Keratinocyte (primary cell): ENCODE results near the gene FUCA1.

Experiments
- EZH2 ChIP-seq: IDR thresholded peaks from one replicate; pipeline ENCODE4 v1.6.1; 2012; ENCODE audit warnings: inconsistent platforms, mild to moderate bottlenecking, low read length, moderate library complexity
- TF ChIP-seq, protein P1 (sequence below), 3 experiments: IDR thresholded peaks in 1 of 3; conservative IDR thresholded peaks in 1 of 3; optimal IDR thresholded peaks in 1 of 3; 2 replicates in 2 of 3; 3 replicates in 1 of 3; pipeline versions ENCODE3 to v1.5.1; 2011; ENCODE audit warnings: low read length in 3 of 3, mild to moderate bottlenecking in 3 of 3, moderate library complexity in 2 of 3, control low read depth in 1 of 3, inconsistent platforms in 1 of 3; ENCODE audit not compliant: insufficient read depth in 2 of 3; ENCODE audit errors: extremely low read depth in 1 of 3

DNA sequence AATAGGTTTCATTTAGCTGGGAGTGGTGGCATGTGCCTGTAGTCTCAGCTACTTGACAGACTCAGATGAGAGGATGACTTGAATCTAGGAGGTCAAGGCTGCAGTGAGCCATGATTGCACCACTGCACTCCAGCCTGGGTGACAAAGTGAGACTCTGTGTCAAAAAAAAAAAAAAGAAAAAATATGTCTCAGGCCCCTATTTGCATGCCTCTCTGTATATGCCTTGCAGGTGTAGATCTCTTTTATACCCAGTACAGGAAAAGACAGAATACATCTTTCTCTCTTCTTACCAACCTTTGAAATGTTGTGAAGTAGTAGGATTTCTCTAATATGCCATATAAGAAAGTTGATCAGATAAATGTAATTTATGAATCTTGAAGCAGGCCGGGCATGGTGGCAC lies 38.6 kb upstream of the FUCA1 start:
- TF ChIP-seq, protein P1, sequence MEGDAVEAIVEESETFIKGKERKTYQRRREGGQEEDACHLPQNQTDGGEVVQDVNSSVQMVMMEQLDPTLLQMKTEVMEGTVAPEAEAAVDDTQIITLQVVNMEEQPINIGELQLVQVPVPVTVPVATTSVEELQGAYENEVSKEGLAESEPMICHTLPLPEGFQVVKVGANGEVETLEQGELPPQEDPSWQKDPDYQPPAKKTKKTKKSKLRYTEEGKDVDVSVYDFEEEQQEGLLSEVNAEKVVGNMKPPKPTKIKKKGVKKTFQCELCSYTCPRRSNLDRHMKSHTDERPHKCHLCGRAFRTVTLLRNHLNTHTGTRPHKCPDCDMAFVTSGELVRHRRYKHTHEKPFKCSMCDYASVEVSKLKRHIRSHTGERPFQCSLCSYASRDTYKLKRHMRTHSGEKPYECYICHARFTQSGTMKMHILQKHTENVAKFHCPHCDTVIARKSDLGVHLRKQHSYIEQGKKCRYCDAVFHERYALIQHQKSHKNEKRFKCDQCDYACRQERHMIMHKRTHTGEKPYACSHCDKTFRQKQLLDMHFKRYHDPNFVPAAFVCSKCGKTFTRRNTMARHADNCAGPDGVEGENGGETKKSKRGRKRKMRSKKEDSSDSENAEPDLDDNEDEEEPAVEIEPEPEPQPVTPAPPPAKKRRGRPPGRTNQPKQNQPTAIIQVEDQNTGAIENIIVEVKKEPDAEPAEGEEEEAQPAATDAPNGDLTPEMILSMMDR (optimal IDR thresholded peaks at IDR 0.05 in 1 of 3, IDR thresholded peaks at IDR 0.05 in 1 of 3, conservative IDR thresholded peaks at IDR 0.05 in 1 of 3; ENCODE audit: extremely low read depth in 1 of 3, insufficient read depth in 2 of 3, low read length in 3 of 3), result no peak
- TF ChIP-seq EZH2, result no peak
